ENCODE data around the gene GOLGA3. TPM values are rescaled to one million over a fixed set of nuclear protein-coding genes. Genes with fewer than 3 reads are reported as not detected.
"Not testable (repeated sequence)": the region's sequence is repeated elsewhere in the genome, so short reads cannot be mapped to it uniquely, and the experiment has no call there.

The GOLGA3 gene
- total RNA-seq, 1 donor from 2014 or later, result 79.5 TPM

- no peak for DNase-seq (ENCODE audit: low spot score)
Measured at GRCh38 chr12:132779781-132780353, 48.8 kb downstream of the GOLGA3 start.

DNA sequence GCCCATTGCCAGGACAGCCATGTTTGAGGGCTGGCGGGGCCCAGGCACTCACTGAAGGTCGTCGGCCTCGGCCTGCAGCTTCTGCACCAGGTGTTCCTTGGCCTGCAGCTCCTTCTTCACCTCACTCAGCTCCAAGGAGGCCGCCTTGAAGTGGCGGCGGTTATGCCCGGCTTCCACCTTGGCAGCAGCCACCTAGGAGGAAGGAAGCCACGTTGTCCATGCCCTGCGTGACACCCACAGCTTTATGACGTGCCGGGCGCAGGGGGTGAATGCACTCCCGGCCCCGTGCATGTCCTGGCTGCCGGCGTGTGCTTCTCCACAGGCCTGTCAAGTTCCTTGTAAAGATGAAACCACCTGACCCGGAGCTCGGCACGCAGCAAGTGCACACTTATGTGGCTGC, 51.1 kb downstream of the GOLGA3 start:
- no peak for DNase-seq (ENCODE audit: low spot score)

GRCh38 chr12:132776816-132777568, 51.7 kb downstream of the GOLGA3 start:
- DNase-seq (ENCODE audit: low spot score), result peak; percentile 62

- DNase-seq (ENCODE audit: low spot score), result not testable (repeated sequence)
Measured at GRCh38 chr12:132776230-132776625, 52.4 kb downstream of the GOLGA3 start.

- DNase-seq (ENCODE audit: low spot score), result no peak
Measured at GRCh38 chr12:132775502-132776229, 53.0 kb downstream of the GOLGA3 start.

- no peak for DNase-seq (ENCODE audit: low spot score)
Measured at GRCh38 chr12:132774646-132775275, 53.9 kb downstream of the GOLGA3 start.

- DNase-seq (ENCODE audit: low spot score), result no peak
Measured at GRCh38 chr12:132774159-132774558, 54.5 kb downstream of the GOLGA3 start.

DNA sequence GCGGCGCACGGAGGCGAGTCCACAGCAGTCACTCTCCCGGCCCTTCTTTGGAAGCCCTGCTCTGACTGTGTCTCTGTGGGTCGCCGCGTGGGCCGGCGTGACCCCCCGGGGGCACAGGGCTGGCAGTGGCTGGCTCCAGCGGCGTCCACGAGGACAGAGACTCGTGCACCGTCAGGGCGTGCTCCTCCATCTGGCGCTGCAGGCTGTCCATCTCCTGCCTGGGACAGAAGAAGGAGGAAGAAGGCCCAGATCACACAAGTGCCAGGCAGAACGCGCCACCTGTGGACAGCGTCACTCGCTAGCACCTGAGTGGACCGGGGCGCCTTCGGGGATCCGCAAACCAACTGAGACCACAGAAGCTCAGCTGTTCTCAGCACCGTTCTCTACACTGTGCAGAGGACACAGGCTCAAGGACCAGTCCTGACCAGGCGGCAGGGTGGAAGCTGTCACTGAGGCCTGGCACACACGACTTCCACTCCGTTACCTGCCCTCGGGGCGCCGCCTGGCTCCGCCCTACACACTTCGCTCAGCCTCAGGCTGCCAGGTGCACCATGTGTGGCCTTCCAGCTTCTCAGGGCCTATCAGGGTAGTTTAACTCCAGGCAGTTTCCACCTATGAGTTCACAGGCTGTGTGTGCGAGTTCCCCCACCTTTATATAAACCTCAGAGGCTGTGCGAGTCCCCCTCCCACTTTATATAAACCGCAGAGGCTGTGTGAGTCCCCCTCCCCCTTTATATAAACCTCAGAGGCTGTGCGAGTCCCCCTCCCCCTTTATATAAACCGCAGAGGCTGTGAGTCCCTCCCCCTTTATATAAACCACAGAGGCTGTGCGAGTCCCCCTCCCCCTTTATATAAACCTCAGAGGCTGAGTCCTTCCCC, 55.4 kb downstream of the GOLGA3 start:
- DNase-seq (ENCODE audit: low spot score), result no peak

DNA sequence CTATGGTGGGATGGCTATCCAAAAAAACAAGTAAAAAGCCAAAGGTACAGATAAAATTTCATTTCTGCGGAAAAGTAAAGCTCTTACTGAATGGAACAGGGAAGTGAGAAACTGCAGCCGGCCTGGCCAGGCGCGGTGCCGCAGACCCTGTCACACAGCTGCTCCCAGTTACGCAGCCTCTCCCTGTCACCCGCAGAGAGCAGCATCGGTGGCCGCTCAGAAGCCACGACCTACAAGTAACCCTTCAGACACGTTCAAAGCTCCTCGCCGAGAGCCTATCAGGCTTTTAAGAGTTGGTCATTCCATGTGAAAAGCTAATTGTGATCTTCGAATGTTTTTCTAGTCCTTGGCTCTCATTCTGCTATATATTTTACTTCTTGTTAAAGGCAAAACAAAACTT, 56.1 kb downstream of the GOLGA3 start:
- DNase-seq (ENCODE audit: low spot score), result no peak

GRCh38 chr12:132771126-132771838, 57.4 kb downstream of the GOLGA3 start:
- DNase-seq (ENCODE audit: low spot score), result no peak

DNA sequence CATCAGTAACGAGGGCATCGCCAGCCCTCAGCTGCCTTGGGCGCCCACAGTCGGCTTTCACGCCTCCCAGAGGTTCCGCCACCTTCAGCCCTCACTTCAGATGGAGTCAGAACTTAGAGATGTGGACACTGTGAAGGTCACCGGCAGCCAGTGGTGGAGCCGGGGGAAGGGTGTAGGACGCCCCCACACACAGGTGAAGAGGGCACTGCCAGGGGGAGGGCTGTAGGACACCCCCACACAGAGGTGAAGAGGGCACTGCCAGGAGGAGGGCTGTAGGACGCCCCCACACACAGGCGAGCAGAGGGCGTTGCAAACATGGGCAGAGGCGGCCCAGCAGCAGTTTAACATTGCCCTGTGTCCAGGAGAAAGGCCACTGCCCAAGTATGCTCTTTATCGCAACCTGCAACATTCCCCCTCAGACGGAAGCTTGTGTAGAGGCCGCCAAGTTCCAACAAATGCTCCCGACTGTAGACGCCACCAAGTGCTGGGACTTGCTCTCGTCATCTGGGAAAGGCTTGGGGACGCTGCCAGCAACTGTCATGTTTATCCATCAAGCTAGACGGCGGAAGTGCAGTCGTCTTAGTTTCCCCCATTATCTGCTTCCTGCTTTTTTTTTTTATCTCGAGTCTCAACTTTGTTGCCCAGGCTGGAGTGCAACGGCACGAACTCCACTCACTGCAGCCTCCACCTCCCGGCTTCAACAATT, 62.1 kb downstream of the GOLGA3 start:
- no peak for DNase-seq (ENCODE audit: low spot score)

DNA sequence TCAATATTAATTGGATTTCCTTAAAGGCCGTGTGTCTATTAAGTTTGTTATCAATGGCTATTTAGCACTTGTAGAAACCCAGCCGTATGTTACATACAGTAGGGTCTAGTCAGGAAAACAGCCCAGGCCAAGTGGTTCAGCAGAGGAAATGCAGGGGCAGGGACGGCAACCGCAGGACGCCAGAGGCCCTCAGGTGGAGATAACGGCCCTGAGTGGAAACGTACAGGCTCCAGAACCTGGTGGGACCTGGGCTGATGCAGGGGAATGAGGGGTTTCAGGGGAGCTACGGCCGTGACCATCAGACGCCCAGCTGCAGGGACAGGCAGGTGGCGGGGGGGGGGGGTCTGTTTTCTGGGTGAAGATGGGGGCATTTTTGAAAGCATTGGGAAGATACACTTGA, 63.3 kb downstream of the GOLGA3 start:
- no peak for DNase-seq (ENCODE audit: low spot score)

DNA sequence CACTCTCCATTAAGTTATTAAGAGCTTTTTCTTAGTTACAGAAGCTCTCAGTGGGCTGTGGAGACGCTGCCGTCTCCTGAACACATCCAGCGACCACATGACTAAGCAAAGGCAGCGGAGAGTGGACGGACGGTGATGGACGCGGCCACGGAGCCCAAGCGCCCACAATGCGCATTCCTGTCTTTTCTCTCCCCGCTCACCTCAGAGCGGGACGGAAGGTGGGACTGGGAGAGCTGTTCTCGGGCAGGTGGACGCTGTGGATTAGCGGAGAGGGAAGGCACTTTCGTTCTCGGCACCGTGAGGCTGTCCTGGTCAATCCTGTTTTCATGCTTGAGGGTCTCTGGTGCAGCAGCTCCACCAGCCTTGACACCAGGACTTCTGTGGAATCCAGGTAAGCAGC, 64.4 kb downstream of the GOLGA3 start:
- no peak for DNase-seq (ENCODE audit: low spot score)

DNA sequence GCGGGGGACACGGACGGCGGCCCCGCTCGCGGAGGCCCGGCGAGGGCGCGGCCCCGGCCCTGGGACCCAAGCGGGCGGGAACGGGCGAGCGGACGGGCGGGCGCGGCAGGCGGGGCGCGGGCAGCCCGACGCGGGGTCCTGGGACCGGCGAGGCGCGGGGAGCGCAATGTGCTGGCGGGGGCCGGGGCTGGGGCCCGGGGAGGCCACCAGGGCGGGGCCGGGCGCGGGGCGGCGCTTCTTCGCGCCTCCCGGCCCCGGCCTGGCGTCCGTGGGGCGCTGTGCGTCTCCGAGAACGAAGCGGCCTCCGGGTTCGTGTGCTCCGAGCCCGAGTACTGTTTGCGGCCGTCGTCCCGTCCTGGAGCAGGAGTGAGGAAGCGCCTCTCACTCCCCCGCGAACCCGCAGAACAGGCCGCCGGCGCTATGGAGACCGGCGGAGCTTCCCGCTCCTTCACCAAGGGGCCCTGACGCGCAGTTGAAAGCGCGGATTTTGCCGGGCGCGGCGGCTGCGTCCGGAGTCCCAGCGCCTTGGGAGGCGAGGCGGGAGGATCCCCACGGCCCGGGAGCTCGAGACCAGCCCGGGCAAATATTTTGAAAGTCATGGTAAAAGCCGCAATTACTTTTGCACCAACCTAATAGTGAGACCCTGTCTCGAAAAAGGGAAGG, 66.6 kb downstream of the GOLGA3 start:
- peak; percentile 85 for DNase-seq (ENCODE audit: low spot score)

DNA sequence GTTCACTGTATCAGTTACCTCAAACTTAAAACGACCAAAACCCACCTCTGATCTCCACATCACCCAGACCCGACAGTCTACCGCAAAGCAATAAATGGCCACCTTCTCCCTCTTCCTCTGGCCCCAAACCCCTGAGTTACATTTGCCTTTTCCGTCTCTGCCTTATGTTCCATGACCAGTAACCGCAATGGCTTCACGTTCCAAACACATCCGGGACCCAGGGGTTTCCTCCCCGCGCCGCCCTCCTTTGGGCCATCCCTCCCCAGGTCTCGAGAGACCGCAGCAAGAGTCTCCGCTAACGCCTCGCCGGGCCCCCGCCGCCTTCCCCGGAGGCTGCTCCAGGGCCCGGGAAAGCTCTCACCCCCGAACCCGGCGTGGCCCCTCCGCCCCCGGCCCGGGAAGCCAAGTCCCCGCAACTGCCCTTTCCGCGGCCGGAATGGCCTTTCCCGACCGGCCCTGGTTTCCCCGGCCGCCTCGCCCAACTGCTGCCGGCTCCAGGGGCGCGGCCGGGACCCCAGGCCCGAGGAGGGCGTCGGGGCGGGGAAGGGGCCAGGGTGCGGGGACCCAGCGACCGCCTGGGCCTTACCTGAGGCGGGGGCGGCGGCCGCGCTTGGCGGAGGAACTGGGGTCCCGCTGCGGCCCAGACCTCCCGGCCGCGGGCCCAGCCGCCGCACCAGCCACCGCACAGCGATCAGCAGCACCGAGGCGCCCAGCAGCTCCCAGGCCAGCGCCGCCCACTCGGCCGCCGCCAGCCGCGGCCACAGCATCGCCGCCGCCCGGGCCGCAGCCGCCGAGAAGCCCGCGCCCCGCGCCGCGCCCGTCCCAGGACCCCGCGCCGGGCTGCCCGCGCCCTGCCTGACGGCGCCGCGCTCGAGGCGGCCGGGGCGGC, 67.4 kb downstream of the GOLGA3 start, which contains the start of gene ANKLE2:
ANKLE2 (minus strand) TSS at position 801 of the 889 bp plus-strand sequence; CDS start at position 767, 34 bp downstream.
- DNase-seq (ENCODE audit: low spot score), result no peak

DNA sequence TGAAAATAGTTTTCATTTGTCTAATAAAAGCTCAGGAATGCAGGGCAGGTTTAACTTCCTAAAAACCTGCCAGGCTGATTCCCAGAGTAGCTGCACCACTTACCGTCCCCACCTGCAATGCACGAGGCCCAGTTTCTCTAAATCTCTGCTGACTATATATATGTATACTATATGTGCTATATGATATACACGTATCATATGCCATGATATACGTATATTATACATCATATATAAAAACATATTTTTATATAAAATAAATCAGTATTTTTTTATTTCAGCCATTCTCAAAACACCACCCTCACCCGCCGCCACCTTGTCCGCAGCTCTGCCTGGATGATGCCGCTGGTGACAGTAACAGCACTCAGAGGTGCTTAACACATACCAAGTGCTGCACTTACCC, 69.3 kb downstream of the GOLGA3 start:
- DNase-seq (ENCODE audit: low spot score), result no peak

GRCh38 chr12:132758825-132759224, 69.8 kb downstream of the GOLGA3 start:
- DNase-seq (ENCODE audit: low spot score), result not testable (repeated sequence)

GRCh38 chr12:132754160-132754932, 74.3 kb downstream of the GOLGA3 start:
- no peak for DNase-seq (ENCODE audit: low spot score)

Data from ureter (tissue), 1 donor.